HepG2 (cell line): ENCODE results near the gene ELMOD3. TPM values are rescaled to one million over a fixed set of nuclear protein-coding genes. Genes with fewer than 3 reads are reported as not detected.
A peak's percentile ranks its signal among the peaks of the same experiment; 100 is the strongest.

Source experiments
- AGO2 ChIP-seq: fragments of 200-400 bp; formaldehyde crosslinking; optimal IDR thresholded peaks from 2 replicates; pipeline ENCODE3; 2017; ENCODE audit warnings: mild to moderate bottlenecking, low read depth, low read length, moderate library complexity
- ARHGAP35 ChIP-seq: sonication (generic); formaldehyde crosslinking; IDR thresholded peaks from 2 replicates; pipeline ENCODE4 v1.9.0; 2022; ENCODE audit warnings: mild to moderate bottlenecking, inconsistent platforms, moderate library complexity, missing genetic modification reagents, borderline replicate concordance
- ARID2 ChIP-seq: sonication (generic); formaldehyde crosslinking; IDR thresholded peaks from 2 replicates; pipeline ENCODE4 v1.8.1; 2022; ENCODE audit warnings: mild to moderate bottlenecking, missing genetic modification reagents, borderline replicate concordance
- CC2D1A ChIP-seq: sonication (generic); formaldehyde crosslinking; IDR thresholded peaks from 2 replicates; pipeline ENCODE4 v1.8.1; 2023; ENCODE audit warnings: mild to moderate bottlenecking, missing genetic modification reagents
- FOXJ3 ChIP-seq: sonication (generic); formaldehyde crosslinking; IDR thresholded peaks from 2 replicates; pipeline ENCODE4 v1.4.0; 2020; ENCODE audit warnings: missing genetic modification reagents, mild to moderate bottlenecking, borderline replicate concordance
- HOXA7 ChIP-seq: sonication (generic); formaldehyde crosslinking; IDR thresholded peaks from 2 replicates; pipeline ENCODE4 v1.8.1; 2022; ENCODE audit warnings: mild to moderate bottlenecking, missing genetic modification reagents, moderate library complexity
- JUN ChIP-seq: sonication (generic); formaldehyde crosslinking; IDR thresholded peaks from 2 replicates; pipeline ENCODE4 v1.4.0; 2020; ENCODE audit warnings: mild to moderate bottlenecking, missing genetic modification reagents
- KLF13 ChIP-seq: sonication (generic); formaldehyde crosslinking; IDR thresholded peaks from 2 replicates; pipeline ENCODE4 v1.4.0; 2020; ENCODE audit warnings: mild to moderate bottlenecking, missing genetic modification reagents
- MTF2 ChIP-seq: sonication (generic); formaldehyde crosslinking; IDR thresholded peaks from 2 replicates; pipeline ENCODE4 v1.5.0; 2020; ENCODE audit warnings: missing genetic modification reagents, borderline replicate concordance
- NFE2L2 ChIP-seq: fragments of 150-350 bp; IDR thresholded peaks from 2 replicates; pipeline ENCODE4 v1.6.1; 2014; ENCODE audit warnings: low read length
- NR2F1 ChIP-seq, 2 experiments: fragments of 450-650 bp in 1 of 2; formaldehyde crosslinking in 1 of 2; IDR thresholded peaks; 2 replicates each; pipeline versions ENCODE4 v1.5.0 to v1.6.1; 2016 to 2020; ENCODE audit warnings: mild to moderate bottlenecking in 1 of 2, missing compliant biosample characterization in 1 of 2, missing genetic modification reagents in 1 of 2, moderate library complexity in 1 of 2
- NRL ChIP-seq: sonication (generic); formaldehyde crosslinking; IDR thresholded peaks from 2 replicates; pipeline ENCODE4 v1.5.0; 2020; ENCODE audit warnings: missing genetic modification reagents, mild to moderate bottlenecking, moderate library complexity, borderline replicate concordance
- PHF21A ChIP-seq: sonication (generic); formaldehyde crosslinking; IDR thresholded peaks from 2 replicates; pipeline ENCODE4 v1.5.0; 2020; ENCODE audit warnings: mild to moderate bottlenecking, missing genetic modification reagents
- POLR2AphosphoS2 ChIP-seq: IDR thresholded peaks from 2 replicates; pipeline ENCODE4 v1.6.1; 2011; ENCODE audit warnings: low read depth, low read length, improper control_type of control experiment
- RBM39 ChIP-seq: fragments of 200-400 bp; formaldehyde crosslinking; IDR thresholded peaks from one replicate; pipeline ENCODE4 v1.6.1; 2018; ENCODE audit warnings: antibody characterized with exemption, mild to moderate bottlenecking, low read depth, low read length; ENCODE audit not compliant: poor library complexity, severe bottlenecking
- RCOR2 ChIP-seq: IDR thresholded peaks from 2 replicates; pipeline ENCODE4 v1.6.1; 2016; ENCODE audit warnings: missing biosample characterization, missing genetic modification reagents
- TCF12 ChIP-seq, 2 experiments: fragments of 450-650 bp in 1 of 2; sonication (generic) in 1 of 2; formaldehyde crosslinking in 1 of 2; IDR thresholded peaks; 2 replicates each; pipeline versions ENCODE4 v1.6.1 to v1.8.0; 2017 to 2022; ENCODE audit warnings: antibody characterized with exemption in 1 of 2, mild to moderate bottlenecking in 1 of 2, missing genetic modification reagents in 1 of 2, moderate library complexity in 1 of 2
- ZNF207 ChIP-seq: fragments of 450-650 bp; IDR thresholded peaks from 2 replicates; pipeline ENCODE4 v1.6.1; 2016; ENCODE audit warnings: antibody characterized with exemption, borderline replicate concordance
- ZNF333 ChIP-seq: sonication (generic); formaldehyde crosslinking; IDR thresholded peaks from 2 replicates; pipeline ENCODE4 v1.4.0; 2020; ENCODE audit warnings: mild to moderate bottlenecking, missing genetic modification reagents, borderline replicate concordance
- ZNF746 ChIP-seq: sonication (generic); formaldehyde crosslinking; IDR thresholded peaks from 2 replicates; pipeline ENCODE4 v1.8.0; 2022; ENCODE audit warnings: mild to moderate bottlenecking, missing genetic modification reagents
- ZNF777 ChIP-seq: sonication (generic); formaldehyde crosslinking; IDR thresholded peaks from 2 replicates; pipeline ENCODE4 v1.4.0; 2020; ENCODE audit warnings: missing genetic modification reagents
- polyA plus RNA-seq, 8 experiments: library from polyadenylated mRNA; depleted of rRNA in 3 of 8; stranded (reverse) in 7 of 8; unstranded in 1 of 8; fragments of >200 nt; fragmentation: Illumina TruSeq in 4 of 8; extraction: Trizol in 4 of 8; gene quantifications; 2 replicates each; pipeline versions ENCODE4 v1.2.1 to v1.2.3, GENCODE V29; 2011 to 2016; ENCODE audit warnings: low read depth in 4 of 8, missing spikeins in 1 of 8, mixed read lengths in 1 of 8; ENCODE audit not compliant: insufficient read depth in 1 of 8
- total RNA-seq, 5 experiments: library from RNA; depleted of rRNA; stranded (reverse); fragments of >200 nt; fragmentation: Illumina TruSeq; extraction: Trizol; gene quantifications; 2 replicates each; pipeline ENCODE4 v1.2.3, GENCODE V29; 2016; ENCODE audit warnings: low read depth in 1 of 5
- TF ChIP-seq, protein P1 (sequence below): sonication (generic); formaldehyde crosslinking; IDR thresholded peaks from 2 replicates; pipeline ENCODE4 v1.9.0; 2021; ENCODE audit warnings: missing genetic modification reagents, borderline replicate concordance
- TF ChIP-seq, protein P2 (sequence below): sonication (generic); formaldehyde crosslinking; IDR thresholded peaks from 2 replicates; pipeline ENCODE4 v1.5.1; 2020; ENCODE audit warnings: mild to moderate bottlenecking, moderate library complexity, missing genetic modification reagents
- TF ChIP-seq, protein P3 (sequence below): sonication (generic); formaldehyde crosslinking; IDR thresholded peaks from 2 replicates; pipeline ENCODE4 v1.8.1; 2023; ENCODE audit warnings: mild to moderate bottlenecking, missing genetic modification reagents, borderline replicate concordance

ELMOD3 gene
- total and polyA plus RNA-seq, 2 of the 13 experiments (the other 11 are each of a cell fraction or from before 2014, with no cell fraction given), result 13.3 to 19.5 TPM

DNA sequence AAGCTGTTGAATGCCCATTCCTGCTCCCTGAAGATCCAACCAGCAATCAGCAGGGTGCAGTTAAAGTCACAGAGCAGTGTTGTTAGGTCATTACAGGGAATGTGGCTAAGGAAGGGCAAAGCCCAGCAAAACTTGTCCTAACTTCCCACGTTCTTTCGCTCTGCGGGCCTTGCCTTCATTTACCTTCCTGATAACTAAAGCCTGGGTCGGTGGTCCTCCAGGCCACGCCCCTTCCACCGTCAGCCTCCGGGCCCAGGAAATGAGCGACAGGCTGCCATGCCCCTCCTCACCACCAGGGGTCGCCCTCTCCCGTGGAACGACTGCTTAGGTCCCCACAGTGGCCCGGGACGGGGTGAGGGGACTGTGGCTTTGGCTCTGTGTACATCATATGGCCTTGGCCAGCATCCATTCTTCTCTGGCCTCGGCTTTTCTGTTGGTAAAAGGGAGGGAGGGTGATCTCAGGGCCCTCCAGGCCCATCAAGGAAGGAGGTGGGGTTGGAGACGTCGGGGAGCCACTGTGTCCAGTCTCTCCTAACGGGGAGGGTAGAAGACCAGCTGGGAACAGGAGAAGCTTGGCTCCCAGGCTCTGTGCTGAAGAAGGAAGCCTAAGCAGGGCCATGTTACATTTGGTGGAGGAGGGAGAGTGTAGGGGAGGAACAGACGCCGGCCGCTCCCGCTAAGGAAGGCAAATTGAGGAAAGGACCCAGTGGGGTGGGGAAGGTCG is 66.1 kb downstream of the ELMOD3 start (continued):
- TF ChIP-seq NRL (peak; percentile 86), ZNF746 (CRISPR knock-in tag) (no peak), ZNF207 (no peak), RBM39 (peak; percentile 59), MTF2 (CRISPR knock-in tag) (no peak), HOXA7 (CRISPR knock-in tag) (no peak), POLR2AphosphoS2 (no peak), CC2D1A (no peak), NFE2L2 (no peak), ARID2 (CRISPR knock-in tag) (no peak), ARHGAP35 (CRISPR knock-in tag) (peak; percentile 49; the same call in 1 of the 2 replicates), RCOR2 (CRISPR knock-in tag) (peak; percentile 79; the same call in 1 of the 2 replicates), KLF13 (CRISPR knock-in tag) (no peak), NR2F1 (CRISPR knock-in tag; IDR thresholded peaks at IDR 0.05) (no peak), PHF21A (CRISPR knock-in tag) (peak; percentile 19; the same call in 1 of the 2 replicates), FOXJ3 (CRISPR knock-in tag) (no peak), AGO2 (no peak), JUN (no peak), TCF12 (IDR thresholded peaks at IDR 0.05) (no peak), TCF12 (CRISPR knock-in tag; IDR thresholded peaks at IDR 0.05) (peak; percentile 47), ZNF777 (CRISPR knock-in tag) (0 out of 2 replicates have a peak, but pooled peaks have one; percentile 43), ZNF333 (CRISPR knock-in tag) (no peak; the same call in 1 of the 2 replicates)
- TF ChIP-seq, protein P1, sequence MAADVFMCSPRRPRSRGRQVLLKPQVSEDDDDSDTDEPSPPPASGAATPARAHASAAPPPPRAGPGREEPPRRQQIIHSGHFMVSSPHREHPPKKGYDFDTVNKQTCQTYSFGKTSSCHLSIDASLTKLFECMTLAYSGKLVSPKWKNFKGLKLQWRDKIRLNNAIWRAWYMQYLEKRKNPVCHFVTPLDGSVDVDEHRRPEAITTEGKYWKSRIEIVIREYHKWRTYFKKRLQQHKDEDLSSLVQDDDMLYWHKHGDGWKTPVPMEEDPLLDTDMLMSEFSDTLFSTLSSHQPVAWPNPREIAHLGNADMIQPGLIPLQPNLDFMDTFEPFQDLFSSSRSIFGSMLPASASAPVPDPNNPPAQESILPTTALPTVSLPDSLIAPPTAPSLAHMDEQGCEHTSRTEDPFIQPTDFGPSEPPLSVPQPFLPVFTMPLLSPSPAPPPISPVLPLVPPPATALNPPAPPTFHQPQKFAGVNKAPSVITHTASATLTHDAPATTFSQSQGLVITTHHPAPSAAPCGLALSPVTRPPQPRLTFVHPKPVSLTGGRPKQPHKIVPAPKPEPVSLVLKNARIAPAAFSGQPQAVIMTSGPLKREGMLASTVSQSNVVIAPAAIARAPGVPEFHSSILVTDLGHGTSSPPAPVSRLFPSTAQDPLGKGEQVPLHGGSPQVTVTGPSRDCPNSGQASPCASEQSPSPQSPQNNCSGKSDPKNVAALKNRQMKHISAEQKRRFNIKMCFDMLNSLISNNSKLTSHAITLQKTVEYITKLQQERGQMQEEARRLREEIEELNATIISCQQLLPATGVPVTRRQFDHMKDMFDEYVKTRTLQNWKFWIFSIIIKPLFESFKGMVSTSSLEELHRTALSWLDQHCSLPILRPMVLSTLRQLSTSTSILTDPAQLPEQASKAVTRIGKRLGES, result no peak
- TF ChIP-seq, protein P2, sequence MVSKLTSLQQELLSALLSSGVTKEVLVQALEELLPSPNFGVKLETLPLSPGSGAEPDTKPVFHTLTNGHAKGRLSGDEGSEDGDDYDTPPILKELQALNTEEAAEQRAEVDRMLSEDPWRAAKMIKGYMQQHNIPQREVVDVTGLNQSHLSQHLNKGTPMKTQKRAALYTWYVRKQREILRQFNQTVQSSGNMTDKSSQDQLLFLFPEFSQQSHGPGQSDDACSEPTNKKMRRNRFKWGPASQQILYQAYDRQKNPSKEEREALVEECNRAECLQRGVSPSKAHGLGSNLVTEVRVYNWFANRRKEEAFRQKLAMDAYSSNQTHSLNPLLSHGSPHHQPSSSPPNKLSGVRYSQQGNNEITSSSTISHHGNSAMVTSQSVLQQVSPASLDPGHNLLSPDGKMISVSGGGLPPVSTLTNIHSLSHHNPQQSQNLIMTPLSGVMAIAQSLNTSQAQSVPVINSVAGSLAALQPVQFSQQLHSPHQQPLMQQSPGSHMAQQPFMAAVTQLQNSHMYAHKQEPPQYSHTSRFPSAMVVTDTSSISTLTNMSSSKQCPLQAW (CRISPR knock-in tag), result peak; percentile 82
- TF ChIP-seq, protein P3, sequence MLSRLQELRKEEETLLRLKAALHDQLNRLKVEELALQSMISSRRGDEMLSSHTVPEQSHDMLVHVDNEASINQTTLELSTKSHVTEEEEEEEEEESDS (CRISPR knock-in tag), result no peak
